GM19193 (cell line): ENCODE measurements around the gene NUP210.

ENCODE experiments used
- POLR2A ChIP-seq: IDR thresholded peaks from 4 replicates; pipeline ENCODE4 v1.6.1; 2011; ENCODE audit not compliant: insufficient read depth, insufficient read length; ENCODE audit errors: extremely low read depth

Gene NUP210

GRCh38 chr3:13316603-13317002 lies 103.5 kb downstream of the NUP210 start:
- TF ChIP-seq POLR2A, result no peak

- TF ChIP-seq POLR2A, result no peak
Measured at GRCh38 chr3:13314877-13315276, 105.2 kb downstream of the NUP210 start.

- no peak for TF ChIP-seq POLR2A
Measured at GRCh38 chr3:13313813-13314212, 106.3 kb downstream of the NUP210 start.

DNA sequence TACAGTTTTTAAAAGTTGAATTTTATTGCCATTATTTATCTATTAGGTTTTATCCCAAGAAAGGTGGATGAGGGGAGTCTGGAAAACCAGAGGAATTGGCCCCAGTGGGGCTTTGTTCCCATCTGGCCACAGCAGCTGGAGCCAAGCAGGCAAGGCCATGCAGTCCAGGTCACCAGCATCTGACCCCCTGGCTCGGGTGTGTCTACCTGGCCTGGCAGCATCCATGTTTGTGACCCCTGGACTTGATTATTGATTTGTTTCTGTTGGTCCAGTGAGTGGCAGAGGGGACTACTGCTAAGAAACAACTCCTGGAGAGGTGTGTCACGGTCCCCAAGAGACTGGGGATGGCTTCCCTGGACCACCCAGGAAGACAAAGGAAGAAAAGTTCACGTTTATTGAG lies 111.1 kb downstream of the NUP210 start:
- no peak for TF ChIP-seq POLR2A

GRCh38 chr3:13308380-13308801 lies 111.7 kb downstream of the NUP210 start:
- TF ChIP-seq POLR2A, result no peak

GRCh38 chr3:13307041-13307440 lies 113.1 kb downstream of the NUP210 start:
- TF ChIP-seq POLR2A, result no peak

GRCh38 chr3:13305623-13306022 lies 114.5 kb downstream of the NUP210 start:
- no peak for TF ChIP-seq POLR2A

DNA sequence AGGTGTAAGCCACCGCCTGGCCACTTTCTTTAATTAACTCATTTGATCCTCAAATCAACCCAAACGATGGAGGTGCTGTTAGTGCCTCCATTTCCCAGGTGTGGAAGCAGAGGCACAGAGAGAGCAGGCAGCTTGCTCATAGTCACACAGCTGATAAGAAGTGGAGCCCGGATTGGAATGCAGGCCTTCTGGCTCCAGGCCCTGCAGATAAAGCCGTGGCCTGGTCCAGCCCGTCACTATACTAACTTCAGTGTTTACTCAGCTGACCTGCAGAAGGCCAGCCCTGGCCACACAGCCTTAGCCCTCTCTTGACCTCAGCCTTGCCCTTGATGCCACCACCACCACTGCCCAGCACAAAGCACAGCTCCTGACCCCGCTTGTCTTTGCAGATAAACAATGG lies 116.7 kb downstream of the NUP210 start:
- no peak for TF ChIP-seq POLR2A

- TF ChIP-seq POLR2A, result no peak
Measured at GRCh38 chr3:13301286-13301987, 118.7 kb downstream of the NUP210 start.

DNA sequence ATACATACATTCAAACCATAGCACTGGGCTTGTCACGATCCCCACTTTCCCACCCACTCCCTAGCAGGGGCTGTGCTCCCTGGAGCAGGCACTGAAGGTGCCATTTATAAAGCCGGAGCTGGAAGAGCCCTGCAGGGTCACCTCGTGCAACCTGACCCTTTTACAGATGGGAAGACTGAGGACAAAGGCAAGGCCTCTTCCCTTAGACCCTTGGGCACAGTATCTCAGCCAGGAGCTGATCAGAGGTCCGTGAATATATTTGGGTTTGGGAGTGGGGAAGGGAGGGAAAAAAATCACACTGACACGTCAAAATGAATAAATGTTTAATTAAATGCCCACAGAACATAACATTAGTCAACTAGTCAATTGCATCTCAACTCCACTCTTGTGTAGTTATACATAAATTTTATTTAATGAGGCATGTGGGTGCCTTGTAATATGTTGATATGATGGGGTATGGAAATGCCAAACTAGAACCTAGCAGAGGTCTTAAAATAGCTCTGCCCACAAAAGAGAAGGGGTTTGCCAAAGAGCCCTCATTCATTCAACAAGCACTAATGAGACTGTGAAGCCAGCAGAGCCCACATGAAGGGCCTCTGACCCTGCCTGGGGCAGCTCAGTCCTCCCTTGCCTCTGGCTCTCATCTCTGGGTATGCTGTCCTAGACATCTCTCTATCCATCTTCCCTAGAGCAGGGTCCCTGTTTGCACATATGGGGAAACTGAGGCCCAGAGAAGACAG lies 119.4 kb downstream of the NUP210 start:
- no peak for TF ChIP-seq POLR2A

DNA sequence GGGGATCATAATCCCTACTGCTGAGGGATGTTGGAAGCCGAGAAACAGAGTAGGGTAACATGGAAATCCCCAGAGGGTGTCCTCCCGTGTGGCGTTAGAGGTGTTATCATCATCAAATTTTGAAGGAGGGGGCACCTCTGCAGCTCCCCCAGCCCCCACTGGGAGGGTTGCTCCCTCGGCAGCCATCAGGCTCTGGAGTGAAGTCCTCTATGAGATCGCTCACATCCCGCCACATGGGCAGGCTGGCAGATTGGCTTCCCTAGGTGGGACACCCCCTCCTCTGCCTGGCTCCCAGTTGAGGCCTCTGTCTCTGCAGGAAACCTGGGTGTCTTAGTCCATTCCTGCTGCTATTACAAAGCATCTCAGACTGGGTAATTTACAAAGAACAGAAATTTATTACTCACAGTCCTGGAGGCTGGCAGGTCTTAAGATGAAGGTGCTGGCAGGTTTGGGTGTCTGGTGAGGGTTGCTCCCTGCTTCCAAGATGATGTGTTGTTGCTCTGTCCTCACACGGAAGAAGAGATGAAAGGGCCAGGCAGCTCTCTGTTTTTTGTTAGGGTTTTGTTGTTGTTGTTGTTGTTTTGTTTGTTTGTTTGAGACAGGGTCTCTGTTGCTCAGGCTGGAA lies 120.5 kb downstream of the NUP210 start:
- TF ChIP-seq POLR2A, result no peak

DNA sequence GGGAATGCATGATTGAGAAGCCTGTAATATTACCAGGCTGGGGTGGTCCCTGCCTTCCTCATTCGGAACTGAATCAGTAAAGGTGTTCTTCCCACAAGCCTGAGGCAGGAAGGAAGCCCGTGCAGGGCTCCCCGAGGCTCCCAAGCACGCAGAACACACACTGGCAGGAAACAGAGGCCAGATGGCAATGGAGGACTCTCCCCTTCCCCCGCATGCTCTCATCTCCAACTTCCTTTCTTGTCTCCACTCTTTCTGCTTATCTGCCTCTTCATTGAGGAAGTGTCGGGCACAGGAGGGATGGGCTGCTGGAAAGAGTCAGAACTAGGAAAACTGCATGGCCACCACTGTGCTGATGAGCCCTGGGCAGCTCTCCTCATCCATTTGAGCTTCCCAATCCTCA lies 123.5 kb downstream of the NUP210 start:
- no peak for TF ChIP-seq POLR2A

GRCh38 chr3:13294442-13295351 lies 125.4 kb downstream of the NUP210 start:
- TF ChIP-seq POLR2A, result no peak

DNA sequence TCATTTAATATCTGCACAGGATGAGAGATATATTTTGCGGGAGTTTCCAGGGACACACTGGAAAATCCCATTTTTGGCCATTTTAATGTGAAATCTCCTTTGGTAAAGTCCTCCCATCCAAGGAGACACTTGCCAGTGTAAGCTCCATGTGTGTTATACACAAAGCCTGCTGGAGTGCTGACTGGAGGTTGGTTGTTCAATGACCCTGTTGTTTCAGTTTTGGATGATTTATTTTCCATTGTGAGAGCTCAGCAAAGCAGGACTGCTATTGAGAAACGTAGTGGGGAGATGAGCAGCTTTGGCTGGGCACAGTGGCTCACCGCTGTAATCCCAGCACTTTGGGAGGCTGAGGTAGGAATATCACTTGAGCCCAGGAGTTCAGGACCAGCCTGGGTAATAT lies 127.7 kb downstream of the NUP210 start:
- TF ChIP-seq POLR2A, result no peak

DNA sequence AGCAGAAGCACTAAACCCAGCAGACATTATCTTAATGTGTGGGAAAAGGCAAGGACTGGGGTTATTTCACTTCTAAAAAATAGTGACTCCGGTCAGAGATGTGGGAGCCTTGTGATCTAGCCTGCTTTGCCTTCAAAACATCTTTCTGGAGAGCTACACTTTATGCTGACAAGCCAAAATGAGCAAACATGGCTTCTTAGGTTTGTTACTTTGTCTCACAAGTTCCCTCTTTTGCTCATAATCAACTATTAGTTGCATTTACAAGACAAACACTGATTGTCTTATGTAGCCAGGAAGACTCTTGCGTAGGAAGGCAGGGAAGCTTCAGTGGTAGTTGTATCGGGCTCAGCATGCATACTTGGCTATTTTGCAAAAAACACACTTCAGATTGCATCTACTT lies 129.2 kb downstream of the NUP210 start:
- TF ChIP-seq POLR2A, result no peak
